Measurements from ENCODE around the gene KLHL29. TPM values are rescaled to one million over a fixed set of nuclear protein-coding genes. Genes with fewer than 3 reads are reported as not detected.

Gene KLHL29
- total RNA-seq, 1 donor from 2014 or later = 22.3 TPM

DNA sequence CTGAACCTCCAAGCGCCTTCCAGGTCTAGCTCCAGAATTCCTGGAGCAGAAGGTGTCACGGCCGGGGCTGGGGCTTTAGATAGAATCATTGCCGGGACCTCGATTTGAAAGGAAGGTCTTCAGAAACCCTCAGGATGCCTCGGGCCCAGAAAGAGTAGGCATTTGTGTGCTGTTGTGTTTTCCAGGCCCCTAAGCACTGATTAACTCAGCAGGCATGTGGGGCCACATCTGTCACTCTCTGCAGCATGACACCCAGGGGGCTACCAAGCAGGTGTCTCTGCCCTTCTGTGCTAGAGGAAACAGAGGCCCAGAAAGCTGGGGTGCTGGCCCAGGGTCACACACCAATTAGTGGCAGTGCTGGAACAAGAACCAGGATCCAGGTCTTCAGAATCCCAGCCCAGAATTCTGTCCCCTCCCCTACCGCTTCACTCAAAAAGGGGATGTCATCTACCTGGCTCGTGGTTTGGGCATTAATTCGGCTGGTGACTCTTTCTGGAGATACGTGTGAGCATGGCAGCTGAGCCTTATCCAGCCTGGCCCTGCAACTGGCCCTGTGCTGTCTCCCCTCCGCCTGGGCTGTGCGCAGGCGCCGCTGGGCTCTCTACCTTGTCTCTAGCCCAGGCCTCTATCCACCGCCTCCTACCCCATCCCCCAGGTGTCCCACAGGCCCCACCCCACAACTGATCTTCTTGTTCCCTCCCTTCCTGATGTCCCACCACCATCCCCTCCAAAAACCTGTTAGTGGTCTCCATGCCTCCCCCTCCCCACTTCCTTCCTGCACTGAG lies 296.6 kb downstream of the KLHL29 start:
- no peak for DNase-seq (ENCODE audit: low spot score)

DNA sequence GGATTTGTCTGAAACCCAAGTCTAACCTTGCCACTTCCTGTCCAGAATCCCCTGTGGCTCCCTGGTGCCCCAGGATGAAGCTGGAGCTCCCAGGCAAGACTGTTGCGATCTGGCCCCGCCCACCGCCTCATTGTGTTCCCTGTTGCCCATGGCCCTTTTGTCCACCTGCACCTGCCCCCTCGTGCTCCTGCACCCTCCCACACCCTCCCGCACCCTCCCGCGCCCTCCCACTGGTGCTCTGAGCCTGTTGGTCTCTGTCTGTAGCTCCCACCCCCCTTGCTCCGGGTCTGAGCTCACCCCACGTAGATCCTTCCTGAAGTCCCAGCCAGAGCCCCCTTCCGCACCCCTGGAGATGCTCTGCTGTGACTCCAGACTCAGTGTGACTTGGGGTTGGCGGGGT lies 297.5 kb downstream of the KLHL29 start:
- DNase-seq (ENCODE audit: low spot score) = no peak

DNA sequence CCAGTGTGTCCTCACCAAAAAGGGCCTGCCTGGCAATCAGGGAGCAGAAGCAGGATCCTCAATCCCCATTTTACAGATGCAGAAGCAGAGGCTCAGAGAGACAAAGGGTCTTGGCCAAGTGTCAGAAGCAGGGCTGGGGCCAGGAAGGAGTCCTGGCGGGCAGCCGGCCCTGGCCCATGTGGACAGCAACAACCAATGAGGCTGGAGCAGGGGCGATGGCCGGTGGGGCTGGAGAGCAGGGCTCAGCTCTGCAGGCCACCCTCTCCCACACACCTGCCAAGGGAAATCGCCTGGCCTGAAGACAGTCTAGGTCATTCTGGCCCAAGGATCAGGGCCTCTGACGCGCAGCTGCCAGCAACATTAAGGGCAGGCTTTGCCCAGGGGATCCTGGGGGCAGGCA lies 298.0 kb downstream of the KLHL29 start:
- DNase-seq (ENCODE audit: low spot score) = no peak

DNA sequence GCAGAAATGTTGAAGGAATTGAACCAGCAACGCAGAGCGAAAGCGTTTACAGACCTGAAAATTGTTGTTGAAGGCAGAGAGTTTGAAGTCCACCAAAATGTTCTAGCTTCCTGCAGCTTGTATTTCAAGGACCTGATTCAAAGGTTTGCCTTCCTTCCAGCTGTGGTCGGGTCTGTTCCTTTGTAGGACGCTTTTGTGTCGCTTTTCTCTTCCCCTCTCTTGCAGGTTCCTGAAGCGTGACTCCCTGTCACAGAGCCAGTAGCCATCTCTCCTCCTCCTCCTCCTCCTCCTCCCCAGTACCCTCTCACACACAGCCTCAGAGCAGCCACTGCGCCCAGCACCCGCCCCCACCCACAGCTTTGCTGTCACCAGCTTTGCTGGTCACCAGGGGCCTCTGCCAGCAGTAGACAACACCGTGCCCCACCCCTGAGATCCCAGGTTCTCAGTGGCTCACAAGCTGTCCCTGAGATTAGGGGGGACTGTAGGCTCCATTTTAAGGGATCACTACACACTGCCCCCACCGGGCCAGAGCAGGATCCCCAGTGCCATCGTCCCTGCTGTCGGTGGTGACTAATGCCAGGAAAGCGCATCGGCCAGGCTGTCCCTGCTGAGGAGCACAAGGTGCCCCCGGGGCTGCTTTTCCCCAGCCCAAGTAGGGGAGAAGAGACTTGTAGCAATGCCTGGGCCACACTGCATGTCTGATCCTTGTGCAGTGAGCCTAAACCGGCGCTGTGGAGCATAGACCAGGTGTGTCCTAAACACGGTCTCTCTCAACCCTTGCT lies 299.6 kb downstream of the KLHL29 start:
- DNase-seq (ENCODE audit: low spot score) = no peak

DNA sequence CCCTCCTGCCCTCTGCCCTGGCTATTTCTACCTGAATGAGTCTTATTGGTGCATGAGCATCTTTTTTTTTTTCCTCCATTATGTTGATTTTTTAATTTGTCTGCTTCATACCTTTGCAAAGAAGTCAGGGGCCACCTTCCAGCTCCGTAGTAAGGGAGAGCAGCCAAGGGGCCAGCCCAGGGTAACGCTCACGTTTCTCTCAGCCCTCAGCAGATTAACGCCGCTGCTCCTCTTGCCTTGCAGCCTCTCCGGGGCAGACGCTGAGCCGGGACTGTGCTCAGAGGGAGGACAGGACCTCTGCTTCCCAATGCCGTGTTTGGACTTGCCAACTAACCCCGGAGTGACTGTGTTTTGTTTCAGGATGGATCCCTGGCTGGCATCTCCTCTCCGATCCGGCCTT lies 300.2 kb downstream of the KLHL29 start:
- DNase-seq (ENCODE audit: low spot score) = no peak

DNA sequence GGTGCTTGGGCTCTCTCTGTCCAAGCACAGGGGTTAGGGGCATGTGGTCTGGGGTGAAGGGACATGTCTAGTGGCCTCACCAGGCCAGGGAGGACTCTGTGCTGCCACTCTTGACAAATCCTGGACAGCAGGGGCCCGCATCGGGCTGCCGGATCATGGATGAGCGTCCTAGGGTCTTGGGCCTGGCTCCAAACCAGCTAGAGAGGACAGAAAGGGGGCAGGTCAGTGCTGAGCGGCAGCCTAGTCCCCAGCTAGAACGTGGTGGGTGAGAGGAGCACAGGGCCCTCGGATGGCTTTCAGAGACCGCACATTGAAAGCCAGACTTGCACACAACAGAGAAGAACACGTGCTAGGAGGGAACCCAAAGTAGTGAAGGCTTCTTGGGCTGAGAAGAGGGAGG lies 300.7 kb downstream of the KLHL29 start:
- DNase-seq (ENCODE audit: low spot score) = no peak

DNA sequence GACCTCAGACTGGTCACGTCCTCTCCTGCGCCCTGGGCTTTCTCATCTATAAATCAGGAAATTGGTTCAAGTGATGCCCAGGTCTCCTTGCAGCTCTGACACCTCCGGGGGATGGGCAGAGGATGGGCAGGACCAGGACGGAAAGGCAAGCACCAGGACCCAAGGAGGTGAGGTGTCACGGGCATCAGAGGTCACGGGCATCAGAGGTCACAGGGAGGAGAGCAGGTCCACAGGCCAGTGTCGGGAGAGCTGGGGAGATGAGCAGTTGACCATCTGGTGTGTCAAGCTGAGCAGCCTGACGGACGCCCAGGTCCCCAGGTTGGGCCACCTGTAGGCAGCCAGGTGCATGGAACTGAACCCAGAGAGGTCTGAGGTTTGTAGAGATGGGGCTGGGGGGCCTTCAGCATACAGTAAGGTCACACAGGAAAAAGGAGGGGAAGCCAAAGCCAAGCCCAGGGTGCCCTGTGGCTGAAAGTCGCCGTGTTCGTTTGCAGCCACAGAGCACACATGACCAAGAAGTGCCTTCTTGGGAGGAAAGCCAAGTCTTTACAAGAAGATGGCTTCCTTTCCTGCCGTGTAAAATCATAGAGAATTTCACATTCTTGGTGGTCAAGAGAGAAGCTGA lies 301.5 kb downstream of the KLHL29 start:
- no peak for DNase-seq (ENCODE audit: low spot score)

DNA sequence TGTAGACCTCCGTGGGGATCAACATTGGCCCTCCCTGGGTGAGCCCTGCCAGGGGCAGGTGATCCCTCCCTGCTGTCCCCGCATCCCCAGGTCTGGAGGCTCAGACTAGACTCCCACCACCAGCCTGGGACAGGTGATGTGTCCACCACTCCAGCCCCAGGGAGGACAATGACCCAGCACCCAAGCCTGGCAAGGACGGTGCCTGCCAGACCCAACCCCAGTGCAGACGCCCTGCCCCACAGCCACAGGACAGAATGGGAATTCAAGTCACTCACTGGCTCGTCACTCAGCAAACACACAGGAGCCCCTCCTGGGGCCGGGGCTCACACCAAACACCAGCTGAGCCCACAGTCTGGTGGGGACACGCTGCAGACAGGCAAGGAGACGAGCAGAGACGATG lies 302.2 kb downstream of the KLHL29 start:
- DNase-seq (ENCODE audit: low spot score) = no peak

DNA sequence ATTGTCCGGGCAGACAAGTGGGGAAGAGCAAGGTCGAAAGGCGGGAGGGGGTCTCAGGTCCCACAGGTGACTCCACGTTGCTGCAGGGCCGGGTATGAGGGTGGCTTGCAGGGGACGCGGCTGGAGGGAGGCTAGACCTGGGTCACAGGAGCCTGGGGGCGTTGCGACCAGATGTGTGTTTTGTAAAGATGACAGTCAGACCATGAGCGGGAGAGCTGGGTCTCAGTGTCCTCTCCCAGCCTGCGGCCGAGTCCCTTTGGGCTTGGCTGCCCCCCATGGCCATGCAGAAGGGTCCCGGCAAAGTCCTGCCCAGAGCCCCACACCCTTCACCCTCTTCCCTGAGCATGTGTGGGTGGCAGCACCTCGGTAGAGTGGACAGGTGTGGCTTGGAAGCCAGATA lies 302.7 kb downstream of the KLHL29 start:
- no peak for DNase-seq (ENCODE audit: low spot score)

DNA sequence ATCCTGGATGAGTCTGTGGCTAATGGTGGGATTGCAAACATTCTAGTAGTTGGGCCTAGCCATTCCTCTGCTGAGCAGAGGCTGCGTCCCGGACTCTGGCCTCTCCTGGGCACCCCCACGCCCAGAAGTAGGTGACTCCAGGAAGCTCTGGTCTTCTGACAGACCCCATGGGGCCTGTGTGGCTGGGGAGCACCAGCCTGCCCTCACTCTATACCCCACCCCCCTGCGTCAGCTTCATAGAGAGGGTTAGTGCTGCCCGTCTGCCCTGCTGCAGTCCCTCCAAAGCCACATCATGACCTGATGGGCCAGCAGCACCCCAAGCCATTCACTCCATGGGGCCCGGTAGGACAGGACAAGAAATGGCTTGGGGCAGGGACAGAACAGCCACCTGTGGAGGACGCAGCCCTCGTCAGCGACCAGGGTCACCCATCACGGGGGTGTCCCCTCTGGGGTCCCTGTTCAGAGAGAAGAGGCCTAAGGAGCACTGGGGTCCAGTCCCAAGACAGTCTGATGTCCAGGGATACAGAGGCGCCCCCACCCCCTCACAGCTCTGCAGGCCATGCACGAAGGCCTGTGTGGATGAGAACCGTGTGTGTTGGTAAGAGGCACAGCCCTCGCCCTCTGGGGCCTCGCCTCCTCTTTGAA lies 303.6 kb downstream of the KLHL29 start:
- DNase-seq (ENCODE audit: low spot score) = no peak

DNA sequence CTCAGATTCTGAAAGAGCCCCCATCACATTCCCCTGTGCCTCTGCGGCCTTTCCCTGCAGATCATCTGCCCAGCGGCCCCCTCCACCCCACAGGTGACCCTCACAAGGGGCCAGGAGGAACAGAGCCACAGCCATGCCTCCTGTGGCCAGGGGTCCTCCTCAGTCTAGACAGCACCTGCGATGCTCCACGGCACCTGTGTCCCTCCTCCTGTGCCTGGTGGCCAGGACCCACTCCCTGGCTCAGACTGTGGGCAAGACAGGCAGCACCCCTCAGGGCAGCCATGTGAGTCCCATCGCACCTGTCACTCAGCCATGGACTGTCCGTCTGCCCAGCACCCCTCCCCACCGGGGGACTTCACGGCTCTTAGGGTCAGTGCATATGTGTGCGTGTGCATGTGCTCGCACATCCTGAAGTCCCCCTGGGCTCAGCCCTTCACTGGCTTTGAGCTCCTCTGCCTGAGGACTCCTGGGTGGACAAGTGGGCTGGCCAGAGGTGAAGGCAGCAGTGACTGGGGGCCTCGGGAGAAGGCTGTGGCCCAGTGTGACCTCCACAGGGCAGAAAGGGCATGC lies 304.2 kb downstream of the KLHL29 start:
- DNase-seq (ENCODE audit: low spot score) = no peak

DNA sequence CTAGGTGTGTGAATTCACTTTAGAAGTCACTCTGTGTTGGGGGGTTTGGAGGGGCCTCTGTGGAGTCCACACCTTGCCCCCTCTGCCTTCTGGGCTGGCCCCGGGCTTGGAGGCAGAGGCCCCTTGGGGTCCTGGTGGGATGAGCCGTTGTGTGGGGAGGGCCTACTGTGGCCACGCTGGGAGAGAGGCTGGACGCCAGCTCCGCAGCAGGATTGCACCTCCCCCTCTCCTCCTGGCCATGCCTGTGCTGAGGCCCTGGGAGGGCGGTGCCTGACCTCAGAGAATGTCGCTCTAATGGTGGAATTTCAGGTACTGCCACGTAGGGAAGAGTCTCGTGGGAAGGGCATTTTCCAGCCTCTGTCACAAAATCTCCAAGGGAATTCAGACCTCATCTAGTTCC lies 304.9 kb downstream of the KLHL29 start:
- no peak for DNase-seq (ENCODE audit: low spot score)

DNA sequence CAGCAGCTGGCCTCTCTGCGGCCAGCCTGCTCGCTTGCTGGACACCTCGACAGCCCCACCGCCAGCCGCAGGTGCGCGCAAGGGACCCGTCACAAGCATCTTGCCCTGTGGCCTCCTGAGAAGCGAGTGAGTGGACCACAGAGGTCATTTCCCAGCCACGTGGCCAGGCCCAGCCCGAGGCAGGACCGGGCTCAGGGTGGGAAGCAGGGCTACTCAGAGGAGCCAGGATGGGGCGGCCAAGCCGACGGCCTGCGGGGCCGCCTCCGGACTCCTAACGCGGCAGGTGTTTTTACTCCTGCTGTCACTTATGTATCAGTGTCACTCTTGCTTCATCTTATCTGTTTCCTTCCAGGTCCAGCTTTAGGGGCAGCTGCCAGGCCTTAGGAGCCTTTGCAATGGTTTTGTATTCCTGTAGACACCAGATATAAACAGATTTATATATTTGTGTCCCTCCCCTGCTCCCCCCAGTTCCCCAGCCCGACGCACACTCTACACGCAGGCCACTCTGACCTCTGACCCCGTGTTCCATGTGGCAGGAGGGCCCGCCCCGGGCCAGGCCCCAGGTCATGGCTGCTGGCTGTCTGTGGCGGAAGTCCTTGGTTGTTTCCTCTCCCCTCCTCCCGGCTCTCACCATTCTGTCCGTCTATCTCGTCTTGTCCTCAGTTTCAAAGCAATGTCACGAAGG lies 305.6 kb downstream of the KLHL29 start:
- DNase-seq (ENCODE audit: low spot score) = no peak

DNA sequence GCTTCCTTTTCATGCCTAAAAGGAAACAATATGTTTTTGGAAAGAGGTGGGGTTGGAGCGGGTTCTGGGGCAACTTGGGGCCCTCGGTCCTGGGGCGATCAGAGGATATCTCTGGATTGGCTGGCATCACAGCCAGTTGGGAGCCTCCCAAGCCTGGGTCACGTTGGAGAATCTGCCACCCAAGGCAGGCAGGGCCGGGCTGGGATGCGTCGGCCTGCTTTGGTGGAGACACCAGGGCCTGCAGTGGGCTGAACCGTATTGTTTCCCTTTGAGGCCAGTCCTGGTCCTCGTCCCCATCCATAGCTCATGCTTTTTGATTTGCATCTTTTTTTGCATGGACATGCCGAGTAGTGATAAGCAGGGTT lies 306.1 kb downstream of the KLHL29 start:
- DNase-seq (ENCODE audit: low spot score) = no peak

DNA sequence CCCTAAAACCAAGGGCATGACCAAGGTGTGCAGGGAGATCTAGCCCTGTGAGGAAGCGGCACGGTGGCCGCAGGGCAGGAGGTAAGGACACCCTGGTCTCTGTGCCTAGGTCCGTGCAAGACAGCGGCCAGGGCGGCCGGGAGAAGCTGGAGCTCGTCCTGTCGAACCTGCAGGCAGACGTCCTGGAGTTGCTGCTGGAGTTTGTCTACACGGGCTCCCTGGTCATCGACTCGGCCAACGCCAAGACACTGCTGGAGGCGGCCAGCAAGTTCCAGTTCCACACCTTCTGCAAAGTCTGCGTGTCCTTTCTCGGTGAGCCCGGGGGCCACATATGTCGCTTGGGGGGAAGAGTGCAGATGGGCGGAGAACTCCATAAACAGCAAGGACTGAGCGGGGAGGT lies 306.6 kb downstream of the KLHL29 start:
- DNase-seq (ENCODE audit: low spot score) = no peak

DNA sequence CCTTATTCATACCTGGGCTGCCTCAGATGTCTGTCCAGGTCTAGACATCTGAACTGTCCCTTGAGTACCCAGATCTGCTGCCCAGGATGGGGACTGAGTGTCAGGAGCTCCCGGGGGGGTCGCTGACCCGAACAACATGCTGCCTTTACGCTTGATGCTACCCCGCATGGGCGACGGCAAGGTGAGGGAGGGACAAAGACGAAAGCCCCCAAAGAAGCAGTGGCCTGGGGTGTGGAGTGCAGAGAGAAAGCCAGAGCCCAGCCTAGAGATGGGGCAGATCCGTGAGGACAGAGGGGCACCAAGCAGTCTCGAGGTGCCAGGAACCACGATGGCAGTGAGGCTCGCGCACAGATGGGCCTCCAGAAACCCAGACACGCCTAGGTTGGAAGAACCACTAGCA lies 307.3 kb downstream of the KLHL29 start:
- DNase-seq (ENCODE audit: low spot score) = no peak

DNA sequence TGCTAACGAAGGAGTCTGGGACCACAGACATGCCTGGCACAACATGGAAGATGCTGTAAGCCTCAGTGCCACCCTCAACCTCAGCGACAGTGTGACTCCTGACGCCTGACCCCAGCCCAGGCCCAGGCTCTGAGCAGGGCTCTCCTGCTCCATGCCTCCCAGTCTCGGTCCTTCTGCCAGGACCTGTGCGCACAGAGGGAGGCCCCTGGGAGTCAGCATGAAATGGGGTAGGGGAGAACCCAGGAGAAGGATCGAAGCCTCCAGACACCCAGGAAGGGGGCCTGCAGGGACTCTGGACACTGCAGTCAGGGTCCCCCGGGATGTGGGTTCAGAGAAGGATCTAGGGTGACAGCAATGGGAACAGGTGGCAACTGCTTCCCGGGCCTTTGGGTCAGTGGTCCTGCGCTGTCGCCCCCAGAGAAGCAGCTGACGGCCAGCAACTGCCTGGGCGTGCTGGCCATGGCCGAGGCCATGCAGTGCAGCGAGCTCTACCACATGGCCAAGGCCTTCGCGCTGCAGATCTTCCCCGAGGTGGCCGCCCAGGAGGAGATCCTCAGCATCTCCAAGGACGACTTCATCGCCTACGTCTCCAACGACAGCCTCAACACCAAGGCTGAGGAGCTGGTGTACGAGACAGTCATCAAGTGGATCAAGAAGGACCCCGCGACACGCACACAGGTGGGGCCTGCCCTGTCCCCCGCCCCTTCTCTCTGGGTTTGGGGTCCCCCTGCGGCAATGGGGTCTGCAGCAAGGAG lies 308.0 kb downstream of the KLHL29 start:
- no peak for DNase-seq (ENCODE audit: low spot score)

DNA sequence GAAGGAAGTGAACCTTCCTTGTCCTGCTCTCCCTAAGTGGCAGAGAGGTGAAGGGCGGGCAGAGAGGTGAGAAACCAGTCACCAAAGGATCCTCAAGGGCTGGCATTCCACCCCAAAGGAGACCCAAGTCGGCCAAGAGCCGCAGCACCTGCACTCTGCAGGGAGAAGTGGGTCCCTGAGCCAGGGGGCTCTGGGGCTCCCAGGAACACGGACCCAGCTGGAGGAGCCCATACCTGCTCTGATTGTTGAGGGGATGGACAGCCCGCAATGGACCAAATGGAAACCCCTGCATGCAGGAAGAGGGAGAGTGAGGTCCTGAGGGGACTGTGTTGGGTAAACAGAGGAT lies 308.6 kb downstream of the KLHL29 start:
- no peak for DNase-seq (ENCODE audit: low spot score)

DNA sequence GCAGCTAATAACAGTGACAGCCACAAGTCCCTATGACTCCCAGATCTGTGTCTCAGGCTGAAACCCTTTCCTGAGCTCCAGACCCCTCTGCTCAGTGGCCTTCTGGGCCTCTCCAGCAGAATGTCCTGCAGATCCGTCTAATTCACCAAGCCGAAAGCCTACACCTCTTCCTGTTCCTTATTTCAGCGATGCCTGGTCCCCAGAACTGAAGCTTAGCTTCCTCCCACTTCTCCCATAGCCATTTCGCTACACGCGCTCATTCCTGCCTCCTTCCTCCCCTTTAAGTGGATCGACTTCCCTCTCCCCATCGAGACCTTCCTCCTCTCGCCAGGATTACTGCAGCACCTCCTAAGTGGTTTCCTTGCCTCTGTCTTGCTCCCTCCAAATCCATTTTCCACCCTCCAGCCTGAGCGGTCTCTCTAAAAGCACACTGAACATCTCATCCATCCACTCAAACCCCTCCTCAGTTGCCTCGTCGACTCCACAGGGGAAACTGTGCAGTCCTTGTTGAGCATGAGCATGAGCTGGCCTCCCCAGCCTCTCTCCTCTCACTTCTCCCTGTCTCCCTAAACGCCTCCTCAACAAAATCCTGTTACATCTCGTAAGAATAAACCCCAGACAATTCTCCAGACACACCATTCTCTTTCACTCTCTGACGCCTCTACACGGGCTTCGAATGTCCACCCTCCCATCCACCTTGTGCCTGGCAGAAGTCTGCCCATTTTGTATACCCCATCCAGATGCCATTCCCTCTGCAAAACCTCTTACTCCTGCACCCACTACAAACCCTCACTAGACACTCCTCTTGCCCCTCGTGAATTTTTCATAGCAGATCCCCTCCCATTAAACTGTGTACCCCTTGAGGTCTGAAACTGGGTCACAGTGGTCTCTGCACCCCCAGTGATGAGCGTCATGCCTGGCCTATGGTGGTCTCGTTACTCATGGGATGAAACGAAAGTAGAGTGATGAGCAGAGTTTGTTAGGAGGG lies 309.4 kb downstream of the KLHL29 start:
- no peak for DNase-seq (ENCODE audit: low spot score)

Data from mucosa of gallbladder (tissue), 1 donor.